Loucy (cell line): ENCODE results near the gene LRP10.

Experiments used
- H2AFZ ChIP-seq: fragments of 200-600 bp; sonication (generic); 2 replicates; pipeline ENCODE4 v1.6.0; 2016; ENCODE audit warnings: antibody characterized with exemption, mild to moderate bottlenecking, low read length, moderate library complexity
- H3F3A ChIP-seq: fragments of 200-600 bp; 2 replicates; pipeline ENCODE4 v1.6.0; 2016; ENCODE audit warnings: antibody characterized with exemption, low read depth, mild to moderate bottlenecking
- H3K27me3 ChIP-seq: fragments of 200-600 bp; sonication (generic); 2 replicates; pipeline ENCODE4 v1.6.1; 2014; ENCODE audit warnings: low read length, mild to moderate bottlenecking; ENCODE audit not compliant: insufficient read depth, poor library complexity, severe bottlenecking
- H3K36me3 ChIP-seq: fragments of 200-600 bp; sonication (generic); 2 replicates; pipeline ENCODE4 v1.6.1; 2016; ENCODE audit warnings: low read length; ENCODE audit not compliant: insufficient read depth
- H3K4me1 ChIP-seq: fragments of 200-600 bp; sonication (generic); 2 replicates; pipeline ENCODE4 v1.5.1; 2014; ENCODE audit warnings: low read length, mild to moderate bottlenecking; ENCODE audit not compliant: insufficient read depth, poor library complexity, severe bottlenecking
- H3K4me2 ChIP-seq: fragments of 200-600 bp; sonication (generic); 2 replicates; pipeline ENCODE4 v1.6.0; 2014; ENCODE audit warnings: antibody characterized with exemption, low read length, low read depth, mild to moderate bottlenecking; ENCODE audit not compliant: poor library complexity, severe bottlenecking
- H3K4me3 ChIP-seq: fragments of 200-600 bp; sonication (generic); 2 replicates; pipeline ENCODE4 v1.5.1; 2014; ENCODE audit warnings: low read length, mild to moderate bottlenecking, mixed read lengths; ENCODE audit not compliant: poor library complexity, severe bottlenecking
- H3K79me2 ChIP-seq: fragments of 200-600 bp; sonication (generic); 2 replicates; pipeline ENCODE4 v1.6.1; 2014; ENCODE audit warnings: low read length; ENCODE audit not compliant: insufficient read depth
- H3K9ac ChIP-seq: fragments of 200-600 bp; sonication (generic); 2 replicates; pipeline ENCODE4 v1.6.0; 2014; ENCODE audit warnings: mild to moderate bottlenecking, low read depth, low read length, moderate library complexity; ENCODE audit not compliant: poor library complexity, severe bottlenecking
- H3K9me2 ChIP-seq: fragments of 200-600 bp; sonication (generic); replicated peaks from 2 replicates; pipeline ENCODE4 v1.6.1; 2016; ENCODE audit warnings: low read depth, low read length, mixed read lengths
- H3K9me3 ChIP-seq: fragments of 200-600 bp; sonication (generic); 2 replicates; pipeline ENCODE4 v1.6.1; 2014; ENCODE audit warnings: mild to moderate bottlenecking, antibody characterized with exemption, low read length, low read depth; ENCODE audit not compliant: insufficient read depth
- H4K20me1 ChIP-seq: fragments of 200-600 bp; sonication (generic); 2 replicates; pipeline ENCODE4 v1.6.0; 2014; ENCODE audit warnings: antibody characterized with exemption, low read length, mild to moderate bottlenecking; ENCODE audit not compliant: insufficient read depth, poor library complexity, severe bottlenecking
- EZH2phosphoT487 ChIP-seq: fragments of 200-600 bp; IDR thresholded peaks from 2 replicates; pipeline ENCODE4 v1.6.1; 2018; ENCODE audit warnings: antibody characterized with exemption, mild to moderate bottlenecking, moderate library complexity, borderline replicate concordance
- TF ChIP-seq, protein P1 (sequence below): fragments of 200-600 bp; sonication (generic); conservative IDR thresholded peaks from 2 replicates; pipeline ENCODE4 v1.5.1; 2014; ENCODE audit warnings: mild to moderate bottlenecking, antibody characterized with exemption, low read length

LRP10 gene

DNA sequence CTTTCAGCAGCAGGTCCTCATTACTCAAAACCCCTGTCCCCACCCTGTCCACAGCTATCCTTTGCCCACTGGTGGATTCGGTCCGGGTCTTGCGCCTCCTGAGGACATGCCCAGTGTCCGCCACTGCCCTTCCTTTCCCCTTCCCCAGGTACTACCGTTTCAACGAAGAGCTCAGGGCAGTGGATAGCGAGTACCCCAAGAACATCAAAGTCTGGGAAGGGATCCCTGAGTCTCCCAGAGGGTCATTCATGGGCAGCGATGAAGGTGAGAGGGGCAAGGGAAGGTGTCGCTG lies 26.5 kb upstream of the LRP10 start:
- no peak overlapping the region for H2AFZ ChIP-seq
- H3K4me1 ChIP-seq, result peaks cover 6% of the 10 kb centered on the region
- H3K4me2 ChIP-seq, result no peak overlapping the region
- H4K20me1 ChIP-seq, result no peaks in the 10 kb centered on the region
- TF ChIP-seq, protein P1, sequence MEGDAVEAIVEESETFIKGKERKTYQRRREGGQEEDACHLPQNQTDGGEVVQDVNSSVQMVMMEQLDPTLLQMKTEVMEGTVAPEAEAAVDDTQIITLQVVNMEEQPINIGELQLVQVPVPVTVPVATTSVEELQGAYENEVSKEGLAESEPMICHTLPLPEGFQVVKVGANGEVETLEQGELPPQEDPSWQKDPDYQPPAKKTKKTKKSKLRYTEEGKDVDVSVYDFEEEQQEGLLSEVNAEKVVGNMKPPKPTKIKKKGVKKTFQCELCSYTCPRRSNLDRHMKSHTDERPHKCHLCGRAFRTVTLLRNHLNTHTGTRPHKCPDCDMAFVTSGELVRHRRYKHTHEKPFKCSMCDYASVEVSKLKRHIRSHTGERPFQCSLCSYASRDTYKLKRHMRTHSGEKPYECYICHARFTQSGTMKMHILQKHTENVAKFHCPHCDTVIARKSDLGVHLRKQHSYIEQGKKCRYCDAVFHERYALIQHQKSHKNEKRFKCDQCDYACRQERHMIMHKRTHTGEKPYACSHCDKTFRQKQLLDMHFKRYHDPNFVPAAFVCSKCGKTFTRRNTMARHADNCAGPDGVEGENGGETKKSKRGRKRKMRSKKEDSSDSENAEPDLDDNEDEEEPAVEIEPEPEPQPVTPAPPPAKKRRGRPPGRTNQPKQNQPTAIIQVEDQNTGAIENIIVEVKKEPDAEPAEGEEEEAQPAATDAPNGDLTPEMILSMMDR, result no peak
- no peak for TF ChIP-seq EZH2phosphoT487
- no peaks in the 10 kb centered on the region for H3F3A ChIP-seq
- no peaks in the 10 kb centered on the region for H3K79me2 ChIP-seq
- no peak overlapping the region for H3K4me3 ChIP-seq
- H3K27me3 ChIP-seq, result peaks cover 4% of the 10 kb centered on the region
- no peaks in the 10 kb centered on the region for H3K9me2 ChIP-seq
- no peaks in the 10 kb centered on the region for H3K36me3 ChIP-seq
- no peaks in the 10 kb centered on the region for H3K9me3 ChIP-seq
- no peak overlapping the region for H3K9ac ChIP-seq

DNA sequence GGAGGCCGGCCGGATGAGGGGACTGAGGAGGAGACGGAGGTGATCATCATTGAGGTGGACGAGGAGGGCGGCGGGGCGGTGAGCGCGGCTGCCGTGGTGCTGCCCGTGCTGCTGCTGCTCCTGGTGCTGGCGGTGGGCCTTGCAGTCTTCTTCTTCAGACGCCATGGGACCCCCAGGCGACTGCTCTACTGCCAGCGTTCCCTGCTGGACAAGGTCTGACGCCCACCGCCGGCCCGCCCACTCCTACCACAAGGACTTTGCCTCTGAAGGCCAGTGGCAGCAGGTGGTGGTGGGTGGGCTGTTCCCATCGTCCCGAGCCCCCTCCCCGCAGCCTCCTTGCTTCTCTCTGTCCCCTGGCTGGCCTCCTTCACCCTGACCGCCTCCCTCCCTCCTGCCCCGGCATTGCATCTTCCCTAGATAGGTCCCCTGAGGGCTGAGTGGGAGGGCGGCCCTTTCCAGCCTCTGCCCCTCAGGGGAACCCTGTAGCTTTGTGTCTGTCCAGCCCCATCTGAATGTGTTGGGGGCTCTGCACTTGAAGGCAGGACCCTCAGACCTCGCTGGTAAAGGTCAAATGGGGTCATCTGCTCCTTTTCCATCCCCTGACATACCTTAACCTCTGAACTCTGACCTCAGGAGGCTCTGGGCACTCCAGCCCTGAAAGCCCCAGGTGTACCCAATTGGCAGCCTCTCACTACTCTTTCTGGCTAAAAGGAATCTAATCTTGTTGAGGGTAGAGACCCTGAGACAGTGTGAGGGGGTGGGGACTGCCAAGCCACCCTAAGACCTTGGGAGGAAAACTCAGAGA lies 25.5 kb upstream of the LRP10 start:
- Histone ChIP-seq H2AFZ (no peak overlapping the region), H3F3A (no peaks in the 10 kb centered on the region), H3K27me3 (peaks cover 4% of the 10 kb centered on the region), H3K4me1 (peaks cover 7% of the 10 kb centered on the region), H4K20me1 (no peaks in the 10 kb centered on the region), H3K4me3 (no peak overlapping the region), H3K9me3 (no peaks in the 10 kb centered on the region), H3K9ac (no peak overlapping the region), H3K36me3 (no peaks in the 10 kb centered on the region), H3K79me2 (no peaks in the 10 kb centered on the region), H3K9me2 (no peaks in the 10 kb centered on the region), H3K4me2 (no peak overlapping the region)
- TF ChIP-seq, protein P1, result no peak
- TF ChIP-seq EZH2phosphoT487, result no peak

DNA sequence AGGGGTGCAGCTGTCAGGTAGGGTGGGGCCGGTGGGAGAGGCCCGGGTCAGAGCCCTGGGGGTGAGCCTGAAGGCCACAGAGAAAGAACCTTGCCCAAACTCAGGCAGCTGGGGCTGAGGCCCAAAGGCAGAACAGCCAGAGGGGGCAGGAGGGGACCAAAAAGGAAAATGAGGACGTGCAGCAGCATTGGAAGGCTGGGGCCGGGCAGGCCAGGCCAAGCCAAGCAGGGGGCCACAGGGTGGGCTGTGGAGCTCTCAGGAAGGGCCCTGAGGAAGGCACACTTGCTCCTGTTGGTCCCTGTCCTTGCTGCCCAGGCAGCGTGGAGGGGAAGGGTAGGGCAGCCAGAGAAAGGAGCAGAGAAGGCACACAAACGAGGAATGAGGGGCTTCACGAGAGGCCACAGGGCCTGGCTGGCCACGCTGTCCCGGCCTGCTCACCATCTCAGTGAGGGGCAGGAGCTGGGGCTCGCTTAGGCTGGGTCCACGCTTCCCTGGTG lies 24.7 kb upstream of the LRP10 start:
- no peak overlapping the region for H3K9ac ChIP-seq
- no peaks in the 10 kb centered on the region for H3K79me2 ChIP-seq
- peaks cover 12% of the 10 kb centered on the region for H3K4me1 ChIP-seq
- no peak overlapping the region for H3K4me2 ChIP-seq
- H4K20me1 ChIP-seq, result no peaks in the 10 kb centered on the region
- no peaks in the 10 kb centered on the region for H3K9me2 ChIP-seq
- H3K36me3 ChIP-seq, result no peaks in the 10 kb centered on the region
- no peak overlapping the region for H3K4me3 ChIP-seq
- no peaks in the 10 kb centered on the region for H3K9me3 ChIP-seq
- no peaks in the 10 kb centered on the region for H3F3A ChIP-seq
- peaks cover 4% of the 10 kb centered on the region for H3K27me3 ChIP-seq
- TF ChIP-seq EZH2phosphoT487, result no peak
- TF ChIP-seq, protein P1, result no peak
- H2AFZ ChIP-seq, result no peak overlapping the region
